A673 (cell line): ENCODE data around the gene AUP1. TPM values are rescaled to one million over a fixed set of nuclear protein-coding genes. Genes with fewer than 3 reads are reported as not detected.
A peak's percentile ranks its signal among the peaks of the same experiment; 100 is the strongest.

Source experiments
- BruUV-seq: library from RNA; stranded (reverse); fragments of 400-500 nt; replicated peaks from 2 replicates; lab custom pipeline; 2021; lab: Mats Ljungman, UMichigan
- CTCF ChIA-PET: fragments of 300-600 bp; sonication (Branson Sonifier 250); formaldehyde crosslinking; loops from one replicate; lab custom pipeline; 2022; ENCODE audit warnings: antibody characterized with exemption; lab: Charles Lee
- POLR2A ChIA-PET: fragments of 300-600 bp; sonication (Branson Sonifier 250); formaldehyde crosslinking; loops from one replicate; lab custom pipeline; 2022; ENCODE audit warnings: antibody characterized with exemption; ENCODE audit not compliant: low non-redundant PET; lab: Charles Lee
- DNase-seq: peaks from one replicate; pipeline ENCODE4 v3.0.0-alpha.2; 2015; ENCODE audit warnings: low spot score
- H3K27ac ChIP-seq: fragments of 200-600 bp; sonication (generic); 2 replicates; pipeline ENCODE4 v1.5.1; 2016; ENCODE audit warnings: mixed run types, low read depth, mild to moderate bottlenecking, mixed read lengths, antibody characterized with exemption, low read length; ENCODE audit not compliant: poor library complexity, severe bottlenecking
- H3K27me3 ChIP-seq: fragments of 200-600 bp; sonication (generic); replicated peaks from 2 replicates; pipeline ENCODE4 v1.6.1; 2017; ENCODE audit warnings: mixed run types, low read depth, mild to moderate bottlenecking, mixed read lengths, antibody characterized with exemption, low read length; ENCODE audit not compliant: insufficient read depth, poor library complexity
- H3K36me3 ChIP-seq: fragments of 200-600 bp; sonication (generic); 2 replicates; pipeline ENCODE4 v1.6.1; 2016; ENCODE audit warnings: mixed run types, mild to moderate bottlenecking, mixed read lengths, antibody characterized with exemption, low read length; ENCODE audit not compliant: insufficient read depth, poor library complexity, severe bottlenecking
- H3K4me1 ChIP-seq: fragments of 200-600 bp; sonication (generic); 2 replicates; pipeline ENCODE4 v1.6.1; 2017; ENCODE audit warnings: mixed run types, mild to moderate bottlenecking, mixed read lengths, antibody characterized with exemption, low read length; ENCODE audit not compliant: insufficient read depth, poor library complexity, severe bottlenecking
- H3K4me3 ChIP-seq: fragments of 200-600 bp; sonication (generic); 2 replicates; pipeline ENCODE4 v1.5.1; 2016; ENCODE audit warnings: low read depth, mixed run types, mild to moderate bottlenecking, mixed read lengths, low read length; ENCODE audit not compliant: poor library complexity, severe bottlenecking
- H3K9me3 ChIP-seq: fragments of 200-600 bp; sonication (generic); 2 replicates; pipeline ENCODE4 v1.6.1; 2016; ENCODE audit warnings: mixed run types, low read depth, mild to moderate bottlenecking, mixed read lengths, antibody characterized with exemption, low read length; ENCODE audit not compliant: poor library complexity, severe bottlenecking
- EZH2 ChIP-seq: fragments of 200-600 bp; sonication (generic); IDR thresholded peaks from 2 replicates; pipeline ENCODE4 v1.6.1; 2017; ENCODE audit warnings: borderline replicate concordance, low read depth, mild to moderate bottlenecking, mixed read lengths, antibody characterized with exemption, low read length; ENCODE audit not compliant: poor library complexity, severe bottlenecking
- intact Hi-C: fragments of 100-400 bp; cut with micrococcal nuclease; formaldehyde crosslinking; loops from one replicate; pipeline ENCODE4 v1.10.0; 2022; ENCODE audit not compliant: unreplicated experiment
- total RNA-seq: library from RNA; stranded (reverse); gene quantifications from 2 replicates; pipeline ENCODE4 v1.2.3, GENCODE V29; 2021
- TF ChIP-seq, protein P1 (sequence below): fragments of 300-800, 200-600 bp; sonication (generic); conservative IDR thresholded peaks from 2 replicates; pipeline ENCODE4 v1.5.1; 2017; ENCODE audit warnings: low read depth, mild to moderate bottlenecking, antibody characterized with exemption, low read length, moderate library complexity, mixed read lengths

Gene AUP1
- total RNA-seq, 1 experiment from 2014 or later: 126 TPM

DNA sequence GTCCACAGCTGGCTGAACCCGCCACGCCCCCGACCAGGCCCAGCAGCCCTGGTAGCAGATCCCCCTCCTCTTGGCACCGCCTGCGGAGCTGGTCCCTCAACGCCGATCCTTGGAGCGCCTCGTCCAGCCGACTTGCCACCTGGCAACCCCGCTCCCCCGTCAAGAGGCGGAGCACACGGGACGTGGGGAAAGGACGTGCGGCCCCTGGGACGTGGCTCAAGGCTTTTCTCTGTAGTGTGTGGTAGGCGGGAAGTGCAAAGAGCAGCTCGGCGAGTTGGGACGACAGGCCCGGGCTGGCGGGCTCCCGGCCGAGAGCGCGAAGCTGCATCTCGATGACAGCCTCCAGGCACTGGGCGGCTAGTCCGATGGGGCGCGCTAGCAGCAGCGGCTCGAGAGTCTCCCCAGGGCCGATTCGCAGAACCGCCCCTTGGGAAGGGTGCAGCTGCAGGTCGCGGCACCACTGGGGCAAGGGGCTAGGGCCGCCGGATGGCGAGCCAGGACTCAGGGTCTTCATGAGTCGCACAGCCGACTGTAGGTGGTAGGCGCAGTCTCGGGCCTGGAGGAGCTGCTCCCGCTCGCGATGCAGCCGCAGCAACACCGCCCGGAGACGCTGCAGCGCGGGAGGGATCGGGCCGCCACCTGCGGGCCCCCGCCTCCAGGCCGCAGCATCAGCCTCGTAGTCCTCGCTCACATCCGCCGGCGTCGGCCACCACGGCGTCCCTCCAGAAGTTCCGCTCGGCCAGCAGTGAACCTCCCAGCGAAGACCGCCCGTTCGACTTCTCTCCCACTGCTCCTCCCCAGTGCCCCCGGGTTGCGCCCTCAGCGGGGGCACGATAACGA is 47.3 kb downstream of the AUP1 start:
- H3K27ac ChIP-seq: peak overlapping the region; percentile 84
- no peak for TF ChIP-seq EZH2
- TF ChIP-seq, protein P1, sequence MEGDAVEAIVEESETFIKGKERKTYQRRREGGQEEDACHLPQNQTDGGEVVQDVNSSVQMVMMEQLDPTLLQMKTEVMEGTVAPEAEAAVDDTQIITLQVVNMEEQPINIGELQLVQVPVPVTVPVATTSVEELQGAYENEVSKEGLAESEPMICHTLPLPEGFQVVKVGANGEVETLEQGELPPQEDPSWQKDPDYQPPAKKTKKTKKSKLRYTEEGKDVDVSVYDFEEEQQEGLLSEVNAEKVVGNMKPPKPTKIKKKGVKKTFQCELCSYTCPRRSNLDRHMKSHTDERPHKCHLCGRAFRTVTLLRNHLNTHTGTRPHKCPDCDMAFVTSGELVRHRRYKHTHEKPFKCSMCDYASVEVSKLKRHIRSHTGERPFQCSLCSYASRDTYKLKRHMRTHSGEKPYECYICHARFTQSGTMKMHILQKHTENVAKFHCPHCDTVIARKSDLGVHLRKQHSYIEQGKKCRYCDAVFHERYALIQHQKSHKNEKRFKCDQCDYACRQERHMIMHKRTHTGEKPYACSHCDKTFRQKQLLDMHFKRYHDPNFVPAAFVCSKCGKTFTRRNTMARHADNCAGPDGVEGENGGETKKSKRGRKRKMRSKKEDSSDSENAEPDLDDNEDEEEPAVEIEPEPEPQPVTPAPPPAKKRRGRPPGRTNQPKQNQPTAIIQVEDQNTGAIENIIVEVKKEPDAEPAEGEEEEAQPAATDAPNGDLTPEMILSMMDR: no peak
- peaks cover 18% of the 10 kb centered on the region for H3K4me1 ChIP-seq
- intact Hi-C loops: loop anchor here (2.0 kb wide), 1 partner anchor 47 kb away; the partner anchor contains the start of genes AUP1 and HTRA2
- H3K27me3 ChIP-seq: no peaks in the 10 kb centered on the region
- no peak for DNase-seq
- peaks cover 15% of the 10 kb centered on the region for H3K36me3 ChIP-seq
- TSS peak; percentile 37 for BruUV-seq
- CTCF ChIA-PET: interaction anchor here (0.8 to 1.2 kb wide), 4 partner anchors 10 to 50 kb away, joined by 4 to 5 read pairs (median 5); partner anchors contain the start of genes INO80B and MRPL53
- no peaks in the 10 kb centered on the region for H3K9me3 ChIP-seq
- POLR2A ChIA-PET: interaction anchor here (1.0 kb wide), 1 partner anchor 25 kb away, joined by 4 read pairs; no protein-coding TSS in a partner anchor
- peak overlapping the region; percentile 84 for H3K4me3 ChIP-seq

DNA sequence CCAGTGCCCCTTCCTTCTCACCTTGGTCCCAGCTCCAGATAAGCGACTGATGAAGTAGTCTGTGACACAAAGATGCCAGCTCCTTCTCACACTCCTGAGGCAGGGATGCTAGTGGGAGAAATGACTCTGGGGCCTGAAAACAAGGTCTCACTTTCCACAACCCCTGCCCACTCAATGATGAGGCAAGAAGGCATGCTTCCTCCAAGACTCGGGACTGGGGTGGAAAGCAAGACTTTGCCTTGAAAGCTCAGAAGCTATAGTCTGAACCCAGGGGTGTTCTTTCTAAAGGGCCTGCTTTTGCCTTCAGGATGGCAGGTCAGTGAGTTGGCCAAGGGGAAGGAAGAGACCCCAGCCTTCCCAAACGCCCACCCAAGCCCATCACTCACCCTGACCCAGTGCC is 48.1 kb downstream of the AUP1 start:
- Histone ChIP-seq H3K4me3 (peak overlapping the region; percentile 84), H3K36me3 (peaks cover 15% of the 10 kb centered on the region), H3K4me1 (peaks cover 18% of the 10 kb centered on the region), H3K27me3 (no peaks in the 10 kb centered on the region), H3K27ac (no peak overlapping the region), H3K9me3 (no peaks in the 10 kb centered on the region)
- intact Hi-C loops: no loop called here
- ChIA-PET CTCF (no interaction called here), POLR2A (no interaction called here)
- DNase-seq: no peak
- BruUV-seq: no TSS peak
- TF ChIP-seq, protein P1: no peak
- TF ChIP-seq EZH2: no peak

Other genes with a start within 250 kb of the AUP1 start
- 0.94 and 1.8 TPM in 2 replicates for gene SLC4A5, start 186.3 kb downstream of the AUP1 start, total RNA-seq
- gene DCTN1, start 149.4 kb downstream of the AUP1 start, total RNA-seq: 172 and 177 TPM in 2 replicates
- gene C2orf81, start 108.1 kb downstream of the AUP1 start, total RNA-seq: 1.6 and 1.9 TPM in 2 replicates
- gene WDR54, start 108.0 kb downstream of the AUP1 start, total RNA-seq: 41.1 and 51.1 TPM in 2 replicates
- gene RTKN, start 87.8 kb downstream of the AUP1 start, total RNA-seq: 27.0 and 29.6 TPM in 2 replicates
- gene INO80B, start 74.6 kb downstream of the AUP1 start, total RNA-seq: 29.9 and 34.9 TPM in 2 replicates
- 37.9 and 53.6 TPM in 2 replicates for gene WBP1, start 71.3 kb downstream of the AUP1 start, total RNA-seq
- 38.2 and 45.2 TPM in 2 replicates for gene MOGS, start 64.3 kb downstream of the AUP1 start, total RNA-seq
- gene MRPL53, start 57.0 kb downstream of the AUP1 start, total RNA-seq: 99.2 and 104 TPM in 2 replicates
- gene CCDC142, start 46.7 kb downstream of the AUP1 start, total RNA-seq: 20.4 and 27.4 TPM in 2 replicates
- gene TTC31, start 46.6 kb downstream of the AUP1 start, total RNA-seq: 25.8 and 28.6 TPM in 2 replicates
- gene LBX2, start 30.1 kb downstream of the AUP1 start, total RNA-seq: 0.48 TPM in 1 of 2 replicates, not detected in the other
- gene PCGF1, start 22.0 kb downstream of the AUP1 start, total RNA-seq: 30.9 and 33.0 TPM in 2 replicates
- gene TLX2, start 15.3 kb downstream of the AUP1 start, total RNA-seq: not detected in 2 replicates
- gene DQX1, start 3.5 kb downstream of the AUP1 start, total RNA-seq: 0.50 and 0.71 TPM in 2 replicates
- gene HTRA2, start 227 bp upstream of the AUP1 start, total RNA-seq: 35.1 and 37.7 TPM in 2 replicates
- 0.88 and 1.9 TPM in 2 replicates for gene LOXL3, start 24.2 kb upstream of the AUP1 start, total RNA-seq
- gene DOK1, start 25.0 kb upstream of the AUP1 start, total RNA-seq: 18.4 and 20.7 TPM in 2 replicates
- not detected in 2 replicates for gene M1AP, start 118.6 kb upstream of the AUP1 start, total RNA-seq
- 3.8 and 4.1 TPM in 2 replicates for gene SEMA4F, start 124.5 kb upstream of the AUP1 start, total RNA-seq